Dermis blood vessel endothelial cell (primary cell): Measurements from ENCODE around the gene MKX. TPM values are rescaled to one million over a fixed set of nuclear protein-coding genes. Genes with fewer than 3 reads are reported as not detected.

Source experiments
- DNase-seq: peaks from one replicate; pipeline ENCODE4 v3.0.0; 2010
- total RNA-seq: library from RNA; depleted of rRNA; stranded (reverse); fragments of >200 nt; gene quantifications from 2 replicates; pipeline ENCODE4 v1.2.3, GENCODE V29; 2014

MKX gene
- total RNA-seq, 1 donor from 2014 or later, result not detected

DNA sequence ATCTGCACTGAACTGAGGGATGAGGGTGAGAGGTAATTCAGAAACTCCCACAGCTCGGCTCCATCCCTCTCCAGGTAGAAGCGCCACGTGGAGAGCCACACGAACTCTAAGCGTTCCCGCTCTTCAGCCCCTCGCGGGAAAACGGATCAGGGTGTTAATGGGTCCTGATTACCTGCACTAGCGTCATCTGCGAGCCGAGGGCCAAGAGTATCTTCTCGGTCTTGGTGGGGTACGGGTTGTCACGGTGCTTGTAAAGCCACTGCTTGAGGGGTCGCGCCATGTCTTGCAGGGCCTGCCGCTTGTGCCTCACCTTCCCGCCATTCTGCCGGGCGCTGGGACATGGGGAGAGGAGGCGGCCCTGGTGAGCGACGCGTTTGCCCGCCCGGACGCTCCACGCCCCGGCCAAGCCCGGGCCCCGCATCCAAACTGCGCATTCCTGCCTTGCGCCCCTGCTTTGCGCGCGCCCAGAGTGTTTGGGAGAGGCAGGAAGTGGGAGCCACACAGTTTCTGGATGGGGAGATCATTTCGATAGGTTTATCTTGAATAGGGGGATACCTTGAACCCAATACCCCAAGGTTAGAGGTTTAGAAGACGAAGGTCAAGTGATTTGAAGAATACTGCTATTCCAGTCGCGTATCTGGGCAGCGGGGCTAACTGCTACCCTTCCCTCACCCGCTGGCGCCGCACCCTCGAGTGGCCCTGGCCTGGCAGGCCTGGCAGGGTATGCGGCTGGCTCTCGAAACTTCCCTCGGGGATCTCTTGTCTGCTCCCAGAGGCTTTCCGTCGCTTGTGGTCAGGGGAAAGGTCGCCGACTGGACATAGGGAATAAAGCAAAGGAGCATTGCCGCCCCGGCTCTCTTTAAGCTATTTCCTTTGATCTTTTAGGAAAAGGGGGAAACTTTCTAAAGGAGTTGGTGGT, 4.2 kb downstream of the MKX start:
- peak; percentile 2 for DNase-seq

DNA sequence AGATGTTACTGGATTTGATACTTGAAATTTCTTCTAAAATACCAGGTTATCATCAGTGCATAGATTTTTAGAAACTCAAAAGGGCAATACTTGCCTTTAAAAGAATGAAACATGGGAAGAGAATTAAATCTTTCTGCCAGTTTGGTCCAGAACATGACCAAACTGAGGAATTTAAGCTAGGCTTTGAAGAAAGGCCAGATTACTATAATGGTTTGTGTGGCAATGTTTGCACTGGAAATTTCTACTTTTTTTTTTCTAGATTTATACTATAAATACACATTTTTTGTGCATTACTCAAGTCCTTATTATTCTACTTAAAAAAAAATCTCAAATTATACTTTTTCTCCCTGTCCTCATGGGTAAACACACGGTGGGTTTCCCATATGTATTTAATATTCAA, 9.2 kb downstream of the MKX start:
- no peak for DNase-seq

DNA sequence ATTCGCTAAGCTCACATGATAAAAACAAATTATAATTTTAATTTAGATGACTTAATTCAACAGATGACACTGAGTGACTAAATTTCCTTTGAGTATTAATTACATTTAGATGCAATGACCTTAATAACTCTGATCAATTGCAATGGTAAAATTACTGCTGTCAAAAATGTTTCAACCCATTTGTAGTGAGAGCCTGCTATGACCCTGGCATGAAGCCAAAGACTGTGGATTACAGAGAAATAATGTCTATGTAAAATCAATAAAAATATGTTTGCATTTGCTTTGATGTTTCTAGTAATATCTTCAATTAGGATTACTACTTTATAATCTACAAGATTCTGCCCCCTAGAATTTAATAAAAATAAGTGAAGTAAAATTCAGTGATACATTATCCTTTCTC, 15.6 kb downstream of the MKX start:
- no peak for DNase-seq

DNA sequence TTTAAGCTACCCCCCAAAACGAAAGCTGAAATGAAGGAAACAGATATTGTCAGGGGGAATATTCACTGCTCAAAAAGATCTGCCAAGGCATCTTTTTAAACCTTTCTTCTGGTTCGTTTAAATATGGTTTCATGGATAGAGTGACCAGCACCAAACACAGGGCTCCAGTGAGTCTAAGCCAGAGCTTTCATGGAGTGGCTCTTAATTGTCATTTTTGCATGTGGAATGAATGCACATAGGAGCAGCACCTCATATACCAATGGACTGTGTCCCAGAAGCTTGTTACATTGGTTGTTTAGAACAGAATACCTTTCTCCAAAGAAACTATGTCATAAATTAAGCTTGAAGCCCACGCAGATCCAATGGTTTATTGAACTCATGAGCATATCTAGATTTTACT, 17.3 kb downstream of the MKX start:
- no peak for DNase-seq

DNA sequence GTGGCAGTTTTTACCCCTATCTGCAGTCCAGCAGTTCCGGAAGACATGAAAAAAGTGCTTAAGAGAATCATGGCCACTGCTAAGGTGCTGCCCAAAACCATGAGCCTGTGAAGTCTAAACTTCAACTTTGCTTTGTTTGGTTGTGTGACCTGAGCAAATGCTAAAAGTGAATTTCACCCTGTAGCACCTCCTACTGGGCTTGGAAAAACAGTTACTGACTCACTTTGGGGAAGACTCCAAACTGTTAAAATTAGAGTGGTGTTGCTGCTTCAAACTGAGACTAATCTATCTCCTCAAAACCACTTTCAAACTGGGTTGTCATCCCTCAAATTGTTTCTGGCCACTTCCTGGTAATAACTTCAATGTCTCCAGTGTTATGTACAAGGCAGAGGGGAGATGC, 21.3 kb downstream of the MKX start:
- DNase-seq, result no peak

DNA sequence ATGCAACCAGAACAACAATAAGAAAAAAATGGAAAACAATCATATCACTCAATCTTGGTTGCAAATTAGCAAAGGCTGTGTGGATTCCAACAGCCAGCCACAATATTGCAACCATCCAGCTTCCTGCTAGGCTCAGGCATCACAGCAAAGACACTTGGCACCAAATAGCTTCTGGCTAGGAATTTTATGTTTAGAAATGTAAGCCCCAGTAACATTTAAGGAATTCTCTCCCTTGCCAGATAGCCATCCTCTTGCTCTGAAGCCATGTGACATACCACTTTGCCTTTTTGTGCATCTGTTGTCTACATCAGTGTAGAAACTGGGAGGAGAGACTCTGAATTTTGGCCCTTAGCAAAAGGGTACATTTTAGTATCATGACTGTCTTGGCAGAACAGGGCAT, 22.2 kb downstream of the MKX start:
- no peak for DNase-seq

DNA sequence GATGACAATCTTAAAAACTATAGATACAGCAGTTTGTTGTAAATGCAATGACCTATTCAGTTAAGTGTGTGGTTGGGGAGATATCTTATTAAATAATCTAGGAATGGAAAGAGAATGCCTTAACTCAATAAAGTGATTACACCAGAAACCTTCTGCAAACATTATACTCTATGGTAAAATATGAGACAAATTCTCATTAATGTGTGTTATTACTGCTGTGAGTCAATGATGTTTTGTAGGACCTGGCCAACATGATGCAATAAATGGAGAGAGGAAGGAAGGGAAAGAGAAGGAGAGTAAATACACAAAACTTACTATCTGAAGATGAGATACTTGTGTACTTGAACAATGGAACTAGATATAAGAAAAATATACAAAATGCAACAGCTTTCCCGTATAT, 25.1 kb downstream of the MKX start:
- DNase-seq, result no peak

DNA sequence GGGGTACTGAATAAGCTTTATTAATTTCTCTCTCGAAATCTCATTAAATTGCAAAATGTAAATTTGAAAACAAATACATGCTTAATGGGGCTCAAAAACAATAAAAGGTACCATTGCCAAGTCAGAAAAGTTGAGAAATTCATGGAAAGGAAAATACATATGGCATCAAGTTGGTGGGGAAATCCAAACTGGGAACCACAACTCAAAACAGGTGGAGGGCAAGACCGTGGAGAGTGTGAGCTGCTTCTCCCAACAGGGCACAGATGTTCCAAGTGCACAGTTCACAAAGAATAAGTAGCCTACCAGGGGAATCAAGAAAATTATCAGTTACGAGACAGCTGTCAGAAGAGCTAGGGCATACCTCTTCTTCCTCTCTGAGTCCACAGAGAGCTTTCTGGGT, 26.6 kb downstream of the MKX start:
- DNase-seq, result no peak

DNA sequence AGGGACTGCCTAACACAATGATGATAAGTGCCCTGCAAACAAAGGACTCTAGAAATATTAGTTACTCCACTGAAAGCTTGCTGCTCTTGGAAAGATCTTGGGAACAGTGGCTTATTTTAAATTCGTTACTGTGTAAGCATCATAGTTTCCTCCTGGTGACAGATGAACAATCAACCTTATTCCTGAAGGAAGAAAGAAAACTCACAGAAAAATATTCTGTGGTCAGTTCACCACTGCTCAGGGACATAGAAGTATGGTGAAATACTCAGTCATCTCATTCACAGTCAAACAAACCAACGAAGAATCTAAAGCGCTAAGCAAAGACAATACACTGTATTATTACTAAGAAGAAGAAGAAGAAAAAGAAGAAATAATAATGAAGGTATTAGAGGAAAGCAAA, 27.8 kb downstream of the MKX start:
- DNase-seq, result no peak

DNA sequence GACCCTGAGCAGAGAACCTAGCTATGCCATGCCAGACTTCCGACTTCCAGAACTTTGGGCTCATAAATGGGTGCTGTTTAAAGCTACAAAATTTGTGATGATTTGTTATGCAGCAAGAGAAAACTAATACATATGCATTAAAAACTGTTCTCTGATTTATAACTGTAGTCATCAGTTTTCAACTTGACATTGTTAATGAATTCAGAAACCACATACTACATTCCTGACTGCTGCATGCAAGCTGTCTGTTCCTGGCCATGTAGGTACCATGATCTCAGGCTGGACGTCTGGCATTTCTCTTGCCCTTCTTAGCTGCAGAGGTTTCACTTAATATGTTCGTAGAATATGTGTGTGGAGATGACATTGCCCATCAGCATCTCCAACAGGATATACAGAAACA, 28.4 kb downstream of the MKX start:
- no peak for DNase-seq

DNA sequence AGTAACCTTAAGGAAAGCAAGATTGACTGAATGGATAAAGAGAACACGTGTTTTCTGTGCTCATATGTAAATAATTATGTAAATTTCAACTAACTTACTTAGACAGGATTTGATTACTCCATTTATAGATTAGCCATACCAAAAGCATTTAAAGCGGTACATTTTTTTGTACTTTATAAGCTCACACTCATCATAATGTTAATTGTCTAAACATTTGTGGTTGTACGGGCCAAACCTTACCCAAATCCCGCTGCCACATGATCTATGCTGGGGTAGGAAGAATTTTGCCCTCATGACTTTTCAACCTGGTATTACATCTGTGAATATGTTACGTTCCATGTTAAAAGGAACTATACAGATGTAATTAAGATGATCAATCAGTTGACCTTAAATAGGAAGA, 29.1 kb downstream of the MKX start:
- DNase-seq, result no peak

DNA sequence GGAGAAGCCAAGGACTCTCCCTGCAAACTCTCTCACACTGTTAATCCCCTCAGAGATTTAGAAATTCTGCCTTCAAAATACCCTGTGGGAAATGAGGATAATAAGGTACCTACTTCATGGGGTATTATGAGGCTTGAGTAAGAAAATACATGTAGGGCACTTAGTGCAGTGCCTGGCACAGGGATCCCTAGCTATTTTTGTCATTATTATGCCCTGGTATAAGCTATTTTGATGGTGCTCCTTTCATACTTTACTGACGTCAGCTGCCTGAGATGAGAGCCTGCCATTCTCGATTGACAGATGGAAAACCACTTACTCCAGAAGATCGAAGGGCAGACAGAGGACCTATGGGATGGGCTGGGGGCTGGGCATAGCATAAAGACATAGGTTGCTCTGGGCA, 30.1 kb downstream of the MKX start:
- DNase-seq, result no peak

DNA sequence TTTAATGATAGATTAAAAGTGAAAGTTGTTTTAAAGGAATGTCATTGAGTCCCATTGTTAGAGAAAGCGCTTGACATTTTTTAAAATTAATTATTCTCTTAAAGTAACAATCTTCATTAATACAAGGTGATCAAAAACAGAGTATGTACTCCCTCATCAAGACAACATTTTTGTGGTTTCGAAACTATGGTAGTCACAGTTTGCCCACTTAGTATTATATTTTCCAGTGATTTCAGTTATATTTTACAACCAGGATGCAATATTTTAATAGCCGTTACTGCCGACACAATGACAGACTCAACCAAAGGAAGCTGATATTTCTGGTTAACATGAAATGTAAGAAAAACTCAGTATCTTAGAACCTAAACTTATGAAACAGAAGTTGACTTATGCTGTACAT, 31.3 kb downstream of the MKX start:
- DNase-seq, result no peak

DNA sequence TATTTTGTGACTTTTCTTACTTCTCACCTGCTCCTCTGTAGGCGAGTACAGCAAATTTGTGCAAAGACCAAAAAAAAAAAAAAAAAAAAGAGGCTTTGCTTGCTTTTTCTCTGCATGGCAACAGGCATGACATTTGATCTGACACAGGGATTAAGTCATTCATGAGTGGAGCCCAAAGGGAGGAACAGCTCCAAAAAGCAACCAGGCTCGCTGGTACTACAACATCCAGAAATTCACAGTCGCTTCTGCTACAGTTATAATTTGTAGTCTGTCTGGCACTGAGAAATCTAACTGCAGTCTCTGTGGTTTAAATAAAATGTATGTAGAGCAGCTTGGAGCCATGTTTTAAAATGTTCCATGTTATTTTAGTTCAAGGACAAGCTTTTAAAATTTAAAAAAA, 31.7 kb downstream of the MKX start:
- no peak for DNase-seq

DNA sequence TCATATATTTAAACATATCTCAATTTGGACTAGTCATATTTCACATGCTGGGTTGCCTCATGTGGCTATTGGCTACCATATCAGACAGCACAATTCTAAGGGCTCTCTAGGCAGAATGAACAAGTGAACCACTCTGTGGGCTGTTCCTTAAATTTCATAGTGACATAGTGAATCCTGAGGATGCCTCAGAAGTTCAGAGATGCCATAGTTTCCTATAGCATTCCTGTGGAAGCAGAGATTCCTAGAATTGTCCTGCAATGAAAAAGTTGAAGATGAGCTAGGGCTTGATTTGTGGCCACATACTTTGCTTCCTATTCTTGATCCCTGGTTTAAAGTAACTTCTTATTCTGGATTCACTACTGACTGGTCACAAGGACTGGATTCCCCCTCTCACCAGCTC, 35.6 kb downstream of the MKX start:
- DNase-seq, result no peak

DNA sequence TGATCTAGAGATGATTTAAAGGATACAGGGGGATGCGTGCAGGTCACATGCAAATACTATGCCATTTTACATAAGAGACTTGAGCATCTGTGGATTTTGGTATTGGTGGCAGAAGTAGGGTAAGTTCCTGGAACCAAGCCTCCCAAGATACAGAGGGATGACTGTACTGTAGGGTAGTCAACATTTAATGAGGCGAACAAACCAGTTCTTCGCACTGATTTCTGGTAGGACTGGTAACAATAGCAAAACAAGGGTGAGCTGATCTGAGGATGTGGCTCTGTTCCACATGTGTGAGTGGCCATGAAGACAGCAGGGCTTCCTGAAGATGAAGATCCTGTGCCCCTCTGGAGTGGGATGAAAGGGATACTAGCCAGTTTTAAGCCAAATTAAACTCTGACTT, 36.3 kb downstream of the MKX start:
- DNase-seq, result no peak

DNA sequence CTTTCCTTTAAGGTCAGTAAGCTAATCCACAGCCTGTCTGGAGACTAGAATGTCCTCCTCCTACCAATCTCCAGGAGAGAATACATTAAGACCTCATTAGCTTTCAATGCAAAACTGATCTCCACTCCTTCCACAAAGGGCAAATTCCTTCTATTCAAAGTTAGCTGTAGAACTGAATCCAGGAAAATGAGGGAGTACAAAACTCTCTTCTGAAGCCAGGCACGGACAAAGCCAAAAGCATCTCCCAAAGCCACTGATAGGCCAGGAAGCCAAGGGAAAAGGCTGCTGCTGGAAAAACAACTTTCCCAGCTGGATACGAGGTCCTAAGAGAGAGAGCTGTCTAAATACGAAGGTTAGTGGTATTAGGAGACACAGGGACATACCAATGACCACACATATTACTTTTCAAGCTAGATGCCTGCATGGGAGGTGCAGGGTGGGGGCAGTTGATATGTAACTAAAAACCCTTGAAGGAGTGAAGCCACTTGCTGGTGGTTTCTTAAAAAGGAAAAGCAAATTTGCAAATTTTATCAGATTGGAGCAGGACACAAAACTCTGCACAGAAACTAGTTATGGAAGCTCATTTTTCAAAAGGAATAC, 43.6 kb downstream of the MKX start:
- DNase-seq, result no peak

DNA sequence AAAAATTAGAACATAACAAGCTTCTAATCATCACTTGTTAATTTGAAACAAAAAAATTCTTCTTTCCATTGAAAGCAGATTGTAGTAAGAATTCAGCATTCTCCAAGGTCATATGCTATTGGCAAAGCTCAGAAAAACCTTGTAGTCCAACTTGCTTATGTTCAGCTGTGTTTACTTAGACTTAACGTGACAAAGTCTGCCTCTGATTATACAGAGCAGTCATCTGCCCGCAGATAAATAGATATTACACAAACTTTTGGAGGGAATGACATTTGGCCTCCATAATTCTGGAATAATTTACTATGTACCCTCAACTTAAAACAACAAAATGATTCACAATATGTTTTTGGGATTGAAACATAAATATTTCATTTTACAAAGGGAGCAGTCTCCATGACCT, 45.8 kb downstream of the MKX start:
- DNase-seq, result no peak

DNA sequence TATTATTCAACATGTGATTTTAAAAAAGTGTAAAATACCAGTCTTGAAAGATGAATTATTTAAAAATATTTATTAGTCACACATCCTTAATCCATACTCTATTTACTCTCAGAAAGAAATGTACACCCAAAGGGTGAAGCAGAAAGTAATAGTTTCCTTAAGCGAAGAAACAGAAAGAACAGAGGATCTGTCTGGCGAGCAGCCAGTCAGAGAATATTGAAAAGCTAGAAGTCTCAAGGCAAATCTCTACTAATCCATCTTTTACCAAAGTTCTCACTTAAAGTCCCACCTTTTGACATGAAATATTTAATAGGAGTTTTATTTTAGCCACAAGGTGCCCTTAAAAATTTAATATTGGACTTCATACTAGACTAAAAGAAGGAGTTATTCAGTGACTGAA, 46.7 kb downstream of the MKX start:
- no peak for DNase-seq

DNA sequence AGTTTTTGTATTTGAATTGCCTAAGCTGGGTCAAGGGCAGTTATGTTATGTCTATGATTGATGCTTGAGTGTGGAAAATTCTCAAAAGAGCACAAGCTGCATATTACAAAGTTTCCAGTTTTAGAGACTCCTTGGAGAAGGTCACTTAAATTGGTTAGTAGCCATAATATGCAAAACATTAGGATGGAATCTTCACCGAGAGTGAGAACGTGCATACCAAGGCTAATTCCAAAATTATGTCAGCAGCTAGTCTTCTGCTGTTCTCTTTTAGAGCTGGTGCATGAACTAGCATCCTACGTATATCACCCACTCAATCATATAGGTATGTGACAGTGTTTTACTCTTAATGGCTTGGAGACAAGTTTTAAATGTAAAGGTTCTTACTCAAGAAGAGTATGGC, 49.2 kb downstream of the MKX start:
- no peak for DNase-seq

DNA sequence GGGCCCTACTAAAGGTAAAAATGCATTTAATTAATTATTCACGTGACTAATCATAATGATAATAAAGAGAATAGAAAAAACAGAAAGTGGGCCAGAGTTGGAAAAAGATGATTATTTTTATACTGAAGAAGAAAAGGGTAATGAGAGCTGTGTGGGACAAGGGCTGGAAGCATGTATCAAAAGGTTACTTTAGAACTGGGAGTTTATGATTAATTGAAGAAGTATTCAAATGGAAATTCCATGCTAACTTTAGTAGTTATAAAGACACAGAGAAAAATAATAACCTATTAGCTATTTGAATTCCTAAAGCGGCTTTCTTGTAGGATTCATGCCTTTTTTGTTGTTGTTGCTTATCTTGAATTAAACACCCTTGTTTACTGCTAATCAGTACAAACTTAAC, 49.9 kb downstream of the MKX start:
- DNase-seq, result no peak

DNA sequence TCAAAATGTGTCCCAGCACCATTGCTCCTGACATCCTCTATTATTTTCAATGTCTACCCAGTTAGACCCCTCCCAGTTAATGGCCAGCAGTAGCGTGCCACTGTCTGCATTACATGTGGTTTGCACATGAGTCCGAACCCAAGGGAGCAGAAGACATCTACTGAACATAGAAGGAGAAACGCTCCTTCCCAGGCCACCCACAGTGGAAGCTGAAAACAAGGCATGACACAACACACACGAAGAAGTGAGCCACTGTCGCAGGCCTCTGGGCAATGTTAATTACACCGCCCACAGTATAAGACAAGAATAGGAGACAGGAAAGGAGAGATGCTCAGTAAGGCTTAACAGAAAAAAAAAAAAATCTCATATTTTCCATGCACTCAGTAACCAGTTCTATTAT, 50.5 kb downstream of the MKX start:
- no peak for DNase-seq

DNA sequence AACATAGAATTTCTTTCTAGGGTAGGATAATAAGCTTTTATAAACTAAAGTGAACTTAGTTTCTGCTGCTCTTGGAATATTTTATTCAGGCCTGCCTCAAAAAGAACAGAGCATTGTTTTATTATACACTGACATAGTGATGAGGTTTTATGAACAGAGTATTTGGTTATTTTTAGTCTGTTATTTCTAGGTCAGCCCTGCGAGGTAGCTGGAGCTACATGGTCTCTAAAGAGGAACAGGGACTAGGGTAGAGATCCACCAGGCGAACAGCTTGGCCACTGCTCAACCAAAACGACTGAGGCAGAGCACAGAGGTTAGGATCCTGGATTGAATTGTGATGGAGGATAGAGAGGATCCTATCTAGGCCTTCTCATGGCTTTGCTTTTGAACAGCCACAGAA, 53.0 kb downstream of the MKX start:
- no peak for DNase-seq

DNA sequence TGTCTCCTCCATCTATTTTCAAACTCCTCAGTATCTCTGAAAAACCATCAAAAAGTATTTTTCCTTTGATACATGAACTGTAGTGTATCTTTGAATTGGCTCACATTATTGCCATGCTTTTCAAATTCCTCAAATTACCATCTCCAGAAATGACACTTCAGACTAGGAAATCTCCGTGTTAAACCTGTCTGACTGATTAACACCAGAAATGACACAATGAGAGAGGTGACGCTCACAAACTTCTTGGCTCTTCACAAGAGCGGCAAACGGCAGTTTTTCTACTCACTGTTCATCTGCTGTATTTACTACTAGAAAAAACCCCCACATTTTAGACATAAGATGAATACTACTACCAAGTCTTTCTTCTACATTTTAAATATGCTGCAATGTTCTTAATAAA, 56.6 kb downstream of the MKX start:
- no peak for DNase-seq

DNA sequence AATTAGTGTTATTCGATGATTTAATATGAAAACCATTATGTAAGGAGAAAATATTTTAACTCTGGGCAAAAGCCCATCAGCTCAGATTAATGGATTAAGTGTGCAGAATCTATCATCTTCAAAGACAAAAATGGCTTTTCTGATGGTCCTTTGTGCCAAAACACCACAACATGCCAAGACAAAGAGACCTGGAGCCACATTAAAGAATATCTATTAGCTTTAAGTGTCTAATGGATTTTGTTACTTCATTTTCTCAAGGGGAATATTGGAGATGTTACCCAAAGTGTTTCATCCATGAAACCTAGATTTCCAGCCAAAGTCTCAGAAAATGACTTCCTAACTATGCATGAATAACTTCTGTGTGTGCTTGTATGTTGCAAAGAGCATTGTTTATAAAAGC, 57.3 kb downstream of the MKX start:
- no peak for DNase-seq
